Neural progenitor cell (in vitro differentiated cells): Measurements from ENCODE around the gene UTRN. TPM values are rescaled to one million over a fixed set of nuclear protein-coding genes. Genes with fewer than 3 reads are reported as not detected.

Experiments
- DNase-seq: peaks from one replicate; pipeline ENCODE4 v3.0.0-alpha.2; 2016; ENCODE audit warnings: low spot score
- H2AFZ ChIP-seq: fragments of 200-600 bp; sonication (generic); replicated peaks from 2 replicates; pipeline ENCODE4 v1.6.1; 2016; ENCODE audit warnings: antibody characterized with exemption
- H3F3A ChIP-seq: fragments of 200-600 bp; sonication (generic); 2 replicates; pipeline ENCODE4 v1.6.1; 2016; ENCODE audit warnings: antibody characterized with exemption, low read depth
- H3K27ac ChIP-seq: fragments of 200-600 bp; sonication (generic); 2 replicates; pipeline ENCODE4 v1.5.1; 2016; ENCODE audit warnings: mild to moderate bottlenecking
- H3K27me3 ChIP-seq: fragments of 200-600 bp; sonication (generic); 2 replicates; pipeline ENCODE4 v1.6.1; 2016; ENCODE audit warnings: mild to moderate bottlenecking, moderate library complexity
- H3K36me3 ChIP-seq: fragments of 200-600 bp; sonication (generic); 2 replicates; pipeline ENCODE4 v1.5.1; 2016
- H3K4me1 ChIP-seq: fragments of 200-600 bp; sonication (generic); 2 replicates; pipeline ENCODE4 v1.6.1; 2016; ENCODE audit warnings: mixed run types
- H3K4me2 ChIP-seq: fragments of 200-600 bp; sonication (generic); 2 replicates; pipeline ENCODE4 v1.6.1; 2016
- H3K4me3 ChIP-seq: fragments of 200-600 bp; sonication (generic); 2 replicates; pipeline ENCODE4 v1.5.1; 2016
- H3K79me2 ChIP-seq: fragments of 200-600 bp; sonication (generic); 2 replicates; pipeline ENCODE4 v1.6.1; 2016; ENCODE audit warnings: low read depth
- H3K9ac ChIP-seq: fragments of 200-600 bp; sonication (generic); 2 replicates; pipeline ENCODE4 v1.6.1; 2016
- H3K9me3 ChIP-seq: fragments of 200-600 bp; sonication (generic); 2 replicates; pipeline ENCODE4 v1.5.1; 2016; ENCODE audit warnings: low read depth
- H4K20me1 ChIP-seq: fragments of 200-600 bp; sonication (generic); 2 replicates; pipeline ENCODE4 v1.6.1; 2016; ENCODE audit warnings: low read depth
- H3K27ac Mint-ChIP-seq: 3 replicates; pipeline ENCODE4 v1.8.0; 2021; ENCODE audit warnings: mixed read lengths
- H3K27me3 Mint-ChIP-seq: 2 replicates; pipeline ENCODE4 v1.8.0; 2022; ENCODE audit warnings: low read depth, mild to moderate bottlenecking, inconsistent platforms, moderate library complexity, mixed read lengths; ENCODE audit not compliant: insufficient read depth
- H3K36me3 Mint-ChIP-seq: 3 replicates; pipeline ENCODE4 v1.8.0; 2021; ENCODE audit warnings: mixed read lengths
- H3K4me1 Mint-ChIP-seq: 3 replicates; pipeline ENCODE4 v1.8.0; 2021; ENCODE audit warnings: mixed read lengths
- H3K4me3 Mint-ChIP-seq: 3 replicates; pipeline ENCODE4 v1.8.0; 2021; ENCODE audit warnings: mild to moderate bottlenecking, moderate library complexity, mixed read lengths
- H3K9me3 Mint-ChIP-seq: 3 replicates; pipeline ENCODE4 v1.8.0; 2020; ENCODE audit warnings: mixed read lengths
- CTCF ChIP-seq: fragments of 200-600 bp; sonication (generic); IDR thresholded peaks from 2 replicates; pipeline ENCODE4 v1.5.1; 2017; ENCODE audit warnings: antibody characterized with exemption, mild to moderate bottlenecking
- EZH2 ChIP-seq: fragments of 200-600 bp; sonication (generic); IDR thresholded peaks from 2 replicates; pipeline ENCODE4 v1.6.1; 2017; ENCODE audit warnings: antibody characterized with exemption, mild to moderate bottlenecking, moderate library complexity
- EZH2phosphoT487 ChIP-seq: fragments of 200-600 bp; sonication (generic); IDR thresholded peaks from 2 replicates; pipeline ENCODE4 v1.6.1; 2017; ENCODE audit warnings: antibody characterized with exemption
- total RNA-seq: library from RNA; depleted of rRNA; stranded (reverse); fragments of >200 nt; gene quantifications from 2 replicates; pipeline ENCODE4 v1.2.3, GENCODE V29; 2015; ENCODE audit warnings: low replicate concordance

UTRN gene
- total RNA-seq, 1 donor from 2014 or later, result 44.3 TPM

GRCh38 chr6:144295981-144296767 lies 11.0 kb downstream of the UTRN start:
- H3K9me3 Mint-ChIP-seq, result peaks cover 4% of the 10 kb centered on the region
- no peaks in the 10 kb centered on the region for H3K4me1 Mint-ChIP-seq
- H3K4me3 Mint-ChIP-seq, result no peak overlapping the region
- Histone ChIP-seq H3K27me3 (no peaks in the 10 kb centered on the region), H3K4me1 (no peaks in the 10 kb centered on the region), H3K36me3 (no peaks in the 10 kb centered on the region), H3K4me2 (no peak overlapping the region), H3K9me3 (no peaks in the 10 kb centered on the region), H3K4me3 (no peak overlapping the region), H3K79me2 (peaks cover 4% of the 10 kb centered on the region), H3K27ac (no peak overlapping the region), H3F3A (no peaks in the 10 kb centered on the region), H4K20me1 (peaks cover 2% of the 10 kb centered on the region), H2AFZ (no peak overlapping the region), H3K9ac (no peak overlapping the region)
- H3K36me3 Mint-ChIP-seq, result peaks cover 42% of the 10 kb centered on the region
- H3K27me3 Mint-ChIP-seq, result no peaks in the 10 kb centered on the region
- H3K27ac Mint-ChIP-seq, result no peak overlapping the region
- TF ChIP-seq EZH2phosphoT487 (no peak), EZH2 (no peak), CTCF (no peak)
- DNase-seq, result no peak

GRCh38 chr6:144296973-144297372 lies 11.8 kb downstream of the UTRN start:
- Mint-ChIP-seq H3K4me1 (no peaks in the 10 kb centered on the region), H3K36me3 (peaks cover 42% of the 10 kb centered on the region), H3K27ac (no peak overlapping the region), H3K9me3 (peaks cover 4% of the 10 kb centered on the region), H3K27me3 (no peaks in the 10 kb centered on the region), H3K4me3 (no peak overlapping the region)
- H3K9me3 ChIP-seq, result no peaks in the 10 kb centered on the region
- peaks cover 2% of the 10 kb centered on the region for H4K20me1 ChIP-seq
- no peaks in the 10 kb centered on the region for H3K36me3 ChIP-seq
- no peak overlapping the region for H3K4me3 ChIP-seq
- H3K27ac ChIP-seq, result no peak overlapping the region
- H3K4me2 ChIP-seq, result no peak overlapping the region
- H2AFZ ChIP-seq, result no peak overlapping the region
- H3K9ac ChIP-seq, result no peak overlapping the region
- no peak for DNase-seq
- H3K79me2 ChIP-seq, result no peaks in the 10 kb centered on the region
- H3F3A ChIP-seq, result no peaks in the 10 kb centered on the region
- H3K27me3 ChIP-seq, result no peaks in the 10 kb centered on the region
- TF ChIP-seq EZH2 (no peak), EZH2phosphoT487 (no peak)
- no peaks in the 10 kb centered on the region for H3K4me1 ChIP-seq

- Histone ChIP-seq H3K27me3 (no peaks in the 10 kb centered on the region), H3K4me1 (peaks cover 2% of the 10 kb centered on the region), H2AFZ (no peak overlapping the region), H4K20me1 (peaks cover 2% of the 10 kb centered on the region), H3F3A (peaks cover 2% of the 10 kb centered on the region), H3K4me2 (no peak overlapping the region), H3K79me2 (no peaks in the 10 kb centered on the region), H3K27ac (no peak overlapping the region), H3K9me3 (no peaks in the 10 kb centered on the region), H3K36me3 (no peaks in the 10 kb centered on the region), H3K9ac (no peak overlapping the region), H3K4me3 (no peak overlapping the region)
- H3K36me3 Mint-ChIP-seq, result peaks cover 43% of the 10 kb centered on the region
- H3K27me3 Mint-ChIP-seq, result no peaks in the 10 kb centered on the region
- H3K9me3 Mint-ChIP-seq, result peaks cover 4% of the 10 kb centered on the region
- peaks cover 2% of the 10 kb centered on the region for H3K4me1 Mint-ChIP-seq
- no peak overlapping the region for H3K27ac Mint-ChIP-seq
- no peak for DNase-seq
- no peak overlapping the region for H3K4me3 Mint-ChIP-seq
- no peak for TF ChIP-seq CTCF
- TF ChIP-seq EZH2phosphoT487, result no peak
- no peak for TF ChIP-seq EZH2
These were observed 12.5 kb downstream of the UTRN start for GRCh38 chr6:144297511-144298100.

- no peak for TF ChIP-seq EZH2phosphoT487
- no peak for TF ChIP-seq EZH2
- no peak for TF ChIP-seq CTCF
- Histone ChIP-seq H4K20me1 (no peaks in the 10 kb centered on the region), H3K9ac (no peak overlapping the region), H3K79me2 (no peaks in the 10 kb centered on the region), H3K36me3 (no peaks in the 10 kb centered on the region), H3K4me1 (peaks cover 6% of the 10 kb centered on the region), H2AFZ (no peak overlapping the region), H3K4me3 (no peak overlapping the region), H3K9me3 (no peaks in the 10 kb centered on the region), H3F3A (peaks cover 3% of the 10 kb centered on the region), H3K27ac (no peak overlapping the region), H3K27me3 (no peaks in the 10 kb centered on the region), H3K4me2 (no peak overlapping the region)
- no peak for DNase-seq
- H3K36me3 Mint-ChIP-seq, result peaks cover 39% of the 10 kb centered on the region
- H3K27me3 Mint-ChIP-seq, result no peaks in the 10 kb centered on the region
- peaks cover 4% of the 10 kb centered on the region for H3K9me3 Mint-ChIP-seq
- peaks cover 6% of the 10 kb centered on the region for H3K4me1 Mint-ChIP-seq
- H3K4me3 Mint-ChIP-seq, result no peak overlapping the region
- H3K27ac Mint-ChIP-seq, result no peak overlapping the region
These were observed 13.1 kb downstream of the UTRN start for GRCh38 chr6:144298194-144298593.
